H1 (cell line): ENCODE data around the gene SPTAN1. TPM values are rescaled to one million over a fixed set of nuclear protein-coding genes. Genes with fewer than 3 reads are reported as not detected.

Experiments
- CHD2 ChIP-seq: IDR thresholded peaks from 2 replicates; pipeline ENCODE4 v1.6.1; 2012; ENCODE audit warnings: low read length, improper control_type of control experiment
- CTBP2 ChIP-seq: IDR thresholded peaks from 2 replicates; pipeline ENCODE4 v1.7.0; 2011; ENCODE audit warnings: borderline replicate concordance, mild to moderate bottlenecking, moderate library complexity, mixed read lengths, low read length; ENCODE audit not compliant: insufficient read depth, insufficient read length
- JUN ChIP-seq: IDR thresholded peaks from 2 replicates; pipeline ENCODE4 v1.6.1; 2011; ENCODE audit warnings: low read depth, mild to moderate bottlenecking, improper control_type of control experiment, low read length
- TBP ChIP-seq: IDR thresholded peaks from 2 replicates; pipeline ENCODE4 v1.6.1; 2011; ENCODE audit warnings: low read depth, low read length, improper control_type of control experiment
- ZNF274 ChIP-seq: IDR thresholded peaks from 2 replicates; pipeline ENCODE4 v1.7.0; 2012; ENCODE audit warnings: low read length, borderline replicate concordance; ENCODE audit errors: extremely low read depth
- polyA plus RNA-seq, 7 experiments: library from polyadenylated mRNA; depleted of rRNA in 3 of 7; stranded (reverse) in 5 of 7; unstranded in 2 of 7; fragments of >200 nt in 5 of 7; fragments of 200-250 nt in 2 of 7; gene quantifications; 1 replicate in 5 of 7; 2 replicates in 1 of 7; 4 replicates in 1 of 7; pipeline versions ENCODE4 v1.2.1 to v1.2.3, GENCODE V29; 2011 to 2013; ENCODE audit warnings: missing spikeins in 2 of 7, mixed read lengths in 2 of 7
- total RNA-seq: library from RNA; stranded (reverse); fragmentation: NEBNext Ultra II Directional; extraction: Animal tissue kit (Norgen Biotek cat#: 25700); gene quantifications from 2 replicates; pipeline ENCODE4 v1.2.1, GENCODE V29; 2021

The SPTAN1 gene
- total and polyA plus RNA-seq, 2 of the 8 experiments (the other 6 are each of a cell fraction or from before 2014, with no cell fraction given): 182 to 216 TPM

- TF ChIP-seq CHD2 (no peak), TBP (no peak), CTBP2 (no peak), JUN (no peak), ZNF274 (no peak)
These were observed 67.4 kb downstream of the SPTAN1 start (continued) for GRCh38 chr9:128619779-128620178.
